HEK293T (cell line): ENCODE data around the gene C2.
"Not testable (repeated sequence)": the region's sequence is repeated elsewhere in the genome, so short reads cannot be mapped to it uniquely, and the experiment has no call there.

Experiments
- CTCF ChIA-PET: fragments of 350-600 bp; formaldehyde crosslinking; extraction: SDS; loops from one replicate; lab custom pipeline; 2021; ENCODE audit warnings: antibody characterized with exemption, inconsistent platforms; lab: Yijun Ruan, JAX
- POLR2A ChIA-PET: fragments of 350-600 bp; formaldehyde crosslinking; extraction: SDS; loops from one replicate; lab custom pipeline; 2020; ENCODE audit warnings: antibody characterized with exemption, inconsistent platforms; lab: Yijun Ruan, JAX
- DNase-seq: peaks from one replicate; pipeline ENCODE4 v3.0.0; 2012; ENCODE audit warnings: mixed read lengths; ENCODE audit errors: extremely low spot score
- ARNT ChIP-seq: fragments of 450-650 bp; IDR thresholded peaks from 2 replicates; pipeline ENCODE4 v1.6.1; 2017; ENCODE audit warnings: mild to moderate bottlenecking
- BHLHE40 ChIP-seq: fragments of 450-650 bp; IDR thresholded peaks from 2 replicates; pipeline ENCODE4 v1.6.1; 2016; ENCODE audit warnings: mild to moderate bottlenecking, moderate library complexity, borderline replicate concordance
- CTBP1 ChIP-seq: fragments of 450-650 bp; IDR thresholded peaks from 2 replicates; pipeline ENCODE4 v1.6.1; 2016; ENCODE audit warnings: borderline replicate concordance
- ELF4 ChIP-seq: fragments of 450-650 bp; IDR thresholded peaks from 2 replicates; pipeline ENCODE4 v1.6.1; 2017; ENCODE audit warnings: antibody characterized with exemption
- FOXA1 ChIP-seq: fragments of 450-650 bp; IDR thresholded peaks from 2 replicates; pipeline ENCODE4 v1.6.1; 2016; ENCODE audit warnings: mild to moderate bottlenecking
- FOXK2 ChIP-seq: fragments of 450-650 bp; IDR thresholded peaks from 2 replicates; pipeline ENCODE4 v1.6.1; 2016; ENCODE audit warnings: mild to moderate bottlenecking
- FOXM1 ChIP-seq: fragments of 450-650 bp; IDR thresholded peaks from 2 replicates; pipeline ENCODE4 v1.6.1; 2017; ENCODE audit warnings: mild to moderate bottlenecking, borderline replicate concordance
- HDGF ChIP-seq: fragments of 450-650 bp; IDR thresholded peaks from 2 replicates; pipeline ENCODE4 v1.6.1; 2017; ENCODE audit warnings: antibody characterized with exemption, borderline replicate concordance
- L3MBTL2 ChIP-seq: fragments of 450-650 bp; conservative IDR thresholded peaks from 2 replicates; pipeline ENCODE4 v1.6.1; 2016; ENCODE audit warnings: mild to moderate bottlenecking
- LEF1 ChIP-seq: fragments of 450-650 bp; IDR thresholded peaks from 2 replicates; pipeline ENCODE4 v1.6.1; 2017; ENCODE audit warnings: mild to moderate bottlenecking, borderline replicate concordance
- NFRKB ChIP-seq: fragments of 450-650 bp; IDR thresholded peaks from 2 replicates; pipeline ENCODE4 v1.6.1; 2016; ENCODE audit warnings: mild to moderate bottlenecking, moderate library complexity
- PKNOX1 ChIP-seq: fragments of 450-650 bp; IDR thresholded peaks from 2 replicates; pipeline ENCODE4 v1.6.1; 2016
- SP1 ChIP-seq: fragments of 450-650 bp; IDR thresholded peaks from 2 replicates; pipeline ENCODE4 v1.6.1; 2017
- SUZ12 ChIP-seq: fragments of 450-650 bp; IDR thresholded peaks from 2 replicates; pipeline ENCODE4 v1.6.1; 2016; ENCODE audit warnings: mild to moderate bottlenecking
- TARDBP ChIP-seq: fragments of 450-650 bp; IDR thresholded peaks from 2 replicates; pipeline ENCODE4 v1.6.1; 2016
- ZNF384 ChIP-seq: fragments of 450-650 bp; IDR thresholded peaks from 2 replicates; pipeline ENCODE4 v1.6.1; 2016

C2 gene

GRCh38 chr6:31930962-31931361, 3.4 kb downstream of the C2 start:
- DNase-seq, result no peak
- ChIA-PET POLR2A (no interaction called here), CTCF (no interaction called here)
- TF ChIP-seq SUZ12 (no peak), PKNOX1 (no peak), ZNF384 (no peak), FOXA1 (no peak), ELF4 (no peak), FOXM1 (no peak), CTBP1 (no peak), SP1 (no peak), FOXK2 (no peak), LEF1 (no peak), L3MBTL2 (no peak), BHLHE40 (no peak), TARDBP (no peak), HDGF (no peak), NFRKB (no peak)

GRCh38 chr6:31932137-31932536, 4.6 kb downstream of the C2 start:
- DNase-seq, POLR2A ChIA-PET, CTCF ChIA-PET: not testable (repeated sequence)

- ChIA-PET CTCF (no interaction called here), POLR2A (no interaction called here)
- no peak for DNase-seq
- TF ChIP-seq SUZ12 (no peak), BHLHE40 (no peak)
These were observed 6.0 kb downstream of the C2 start for GRCh38 chr6:31933537-31933936.

DNA sequence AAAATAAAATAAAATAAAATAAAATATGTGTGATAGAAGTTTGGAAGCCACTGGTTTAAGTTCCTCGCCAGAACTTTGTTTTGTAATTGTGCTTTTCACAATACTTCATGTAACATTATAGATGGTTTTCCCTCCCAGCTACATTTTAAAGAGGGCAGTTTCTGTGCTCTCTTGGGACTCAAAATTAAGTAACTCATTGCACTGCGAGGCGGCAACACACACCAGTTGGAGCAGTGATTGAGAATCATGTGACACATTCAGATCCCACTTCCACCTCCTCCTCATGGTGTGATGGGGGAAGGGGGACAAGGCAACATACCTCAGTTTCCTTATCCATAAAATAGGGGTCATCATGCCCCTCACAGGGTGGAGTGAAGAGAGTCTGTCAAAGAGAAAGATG, 7.5 kb downstream of the C2 start:
- ChIA-PET CTCF (no interaction called here), POLR2A (no interaction called here)
- DNase-seq, result no peak
- TF ChIP-seq FOXK2 (no peak), CTBP1 (no peak), TARDBP (no peak), FOXM1 (no peak), SP1 (no peak), HDGF (no peak), PKNOX1 (no peak), L3MBTL2 (no peak)

DNA sequence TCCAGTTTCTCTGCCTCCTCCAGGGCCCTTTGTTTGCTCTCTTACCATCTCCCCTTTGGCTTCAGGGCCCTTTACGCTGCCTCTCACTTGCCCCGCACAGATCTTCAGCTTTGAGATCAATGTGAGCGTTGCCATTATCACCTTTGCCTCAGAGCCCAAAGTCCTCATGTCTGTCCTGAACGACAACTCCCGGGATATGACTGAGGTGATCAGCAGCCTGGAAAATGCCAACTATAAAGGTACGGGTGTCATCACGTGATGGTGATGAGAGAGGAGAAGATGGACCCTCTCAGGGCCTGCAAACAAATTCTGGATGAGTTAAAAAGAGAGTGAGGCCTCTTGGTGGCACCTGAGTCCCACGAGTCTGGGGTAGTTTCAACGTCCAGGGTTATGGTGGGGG, 8.3 kb downstream of the C2 start:
- ChIA-PET CTCF (no interaction called here), POLR2A (no interaction called here)
- TF ChIP-seq BHLHE40, result no peak
- no peak for TF ChIP-seq FOXA1
- TF ChIP-seq FOXM1, result no peak
- TF ChIP-seq L3MBTL2, result no peak
- TF ChIP-seq NFRKB, result no peak
- DNase-seq, result no peak

DNA sequence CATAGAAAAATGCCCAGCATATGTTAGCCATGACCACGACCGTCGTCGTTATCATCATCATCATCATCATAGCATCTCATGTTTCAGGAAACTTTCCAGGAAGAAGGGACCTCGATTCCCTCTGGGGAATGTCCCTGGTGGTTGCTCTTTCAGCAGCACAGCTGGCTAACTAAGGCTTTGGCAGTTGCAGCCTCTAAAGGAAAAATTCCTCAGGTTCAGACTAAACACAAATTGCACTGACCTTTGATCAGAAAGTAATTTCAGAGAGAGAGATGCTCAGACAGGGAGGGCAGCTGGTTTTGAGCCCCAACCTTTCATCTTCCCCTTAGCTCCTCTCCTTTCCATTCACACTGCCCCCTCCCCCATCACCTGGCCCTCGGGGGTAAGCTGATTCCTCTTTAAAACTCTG, 12.7 kb downstream of the C2 start:
- ChIA-PET POLR2A (interaction anchor here (0.6 to 3.0 kb wide), 2 partner anchors 9 to 207 kb away, joined by 3 to 11 read pairs; no protein-coding TSS in a partner anchor), CTCF (interaction anchor here (0.9 to 1.9 kb wide), 2 partner anchors 12 to 165 kb away, joined by 5 to 10 read pairs; no protein-coding TSS in a partner anchor)
- DNase-seq, result no peak
- no peak for TF ChIP-seq SP1
- no peak for TF ChIP-seq LEF1
- no peak for TF ChIP-seq CTBP1
- TF ChIP-seq BHLHE40, result no peak
- no peak for TF ChIP-seq FOXK2
- no peak for TF ChIP-seq PKNOX1
- TF ChIP-seq TARDBP, result no peak
- no peak for TF ChIP-seq NFRKB
- TF ChIP-seq L3MBTL2, result no peak
- TF ChIP-seq ZNF384, result no peak
- no peak for TF ChIP-seq ARNT
- TF ChIP-seq ELF4, result no peak
- no peak for TF ChIP-seq FOXM1
- TF ChIP-seq HDGF, result no peak

- TF ChIP-seq FOXK2, result no peak
- no peak for TF ChIP-seq CTBP1
- TF ChIP-seq SUZ12, result no peak
- TF ChIP-seq FOXA1, result no peak
- TF ChIP-seq ZNF384, result no peak
- TF ChIP-seq TARDBP, result no peak
- no peak for TF ChIP-seq ELF4
- TF ChIP-seq NFRKB, result no peak
- no peak for TF ChIP-seq FOXM1
- TF ChIP-seq HDGF, result no peak
- no peak for TF ChIP-seq PKNOX1
- TF ChIP-seq LEF1, result no peak
- no peak for DNase-seq
- CTCF ChIA-PET, result no interaction called here
- POLR2A ChIA-PET, result no interaction called here
These were observed 16.2 kb downstream of the C2 start for GRCh38 chr6:31943742-31944141.
